Measurements from ENCODE around the gene SLC8A1.

The SLC8A1 gene

DNA sequence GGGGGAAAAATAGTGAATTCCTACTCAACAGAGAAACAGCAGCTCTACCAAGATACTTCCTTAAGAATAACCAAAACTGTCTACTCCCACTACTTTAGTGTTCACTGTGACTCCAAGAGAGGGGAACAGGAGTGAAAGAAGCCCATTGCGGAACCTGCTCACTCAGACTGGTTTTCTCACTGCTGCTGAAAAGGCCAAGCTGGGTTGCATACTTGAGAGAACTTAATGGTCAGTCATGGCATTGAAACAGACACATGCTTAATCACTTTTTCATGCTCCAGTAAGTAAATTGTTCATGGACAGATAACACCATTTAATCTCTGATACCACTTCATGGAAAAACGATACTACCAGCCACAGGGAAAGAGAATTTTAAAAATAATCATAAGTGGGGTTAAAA, 35.7 kb upstream of the SLC8A1 start:
- no peak overlapping the region for H3K27ac ChIP-seq
- TF ChIP-seq CTCF (conservative IDR thresholded peaks at IDR 0.05; ENCODE audit: low read depth): no peak
- no peak for DNase-seq (ENCODE audit: low spot score)
- POLR2A ChIA-PET (ENCODE audit: low non-redundant PET): no interaction called here
- CTCF ChIA-PET: interaction anchor here (0.5 to 0.9 kb wide), 4 partner anchors 10 to 274 kb away, joined by 3 to 4 read pairs (median 4); no protein-coding TSS in a partner anchor

- TF ChIP-seq CTCF (conservative IDR thresholded peaks at IDR 0.05; ENCODE audit: low read depth): no peak
- CTCF ChIA-PET: no interaction called here
- H3K27ac ChIP-seq: no peak overlapping the region
- POLR2A ChIA-PET (ENCODE audit: low non-redundant PET): no interaction called here
- no peak for DNase-seq (ENCODE audit: low spot score)
Measured at GRCh38 chr2:40485854-40486253, 34.0 kb upstream of the SLC8A1 start.

GRCh38 chr2:40485318-40485717, 33.4 kb upstream of the SLC8A1 start:
- POLR2A ChIA-PET (ENCODE audit: low non-redundant PET): no interaction called here
- no peak overlapping the region for H3K27ac ChIP-seq
- no peak for DNase-seq (ENCODE audit: low spot score)
- CTCF ChIA-PET: no interaction called here
- no peak for TF ChIP-seq CTCF (conservative IDR thresholded peaks at IDR 0.05; ENCODE audit: low read depth)

DNA sequence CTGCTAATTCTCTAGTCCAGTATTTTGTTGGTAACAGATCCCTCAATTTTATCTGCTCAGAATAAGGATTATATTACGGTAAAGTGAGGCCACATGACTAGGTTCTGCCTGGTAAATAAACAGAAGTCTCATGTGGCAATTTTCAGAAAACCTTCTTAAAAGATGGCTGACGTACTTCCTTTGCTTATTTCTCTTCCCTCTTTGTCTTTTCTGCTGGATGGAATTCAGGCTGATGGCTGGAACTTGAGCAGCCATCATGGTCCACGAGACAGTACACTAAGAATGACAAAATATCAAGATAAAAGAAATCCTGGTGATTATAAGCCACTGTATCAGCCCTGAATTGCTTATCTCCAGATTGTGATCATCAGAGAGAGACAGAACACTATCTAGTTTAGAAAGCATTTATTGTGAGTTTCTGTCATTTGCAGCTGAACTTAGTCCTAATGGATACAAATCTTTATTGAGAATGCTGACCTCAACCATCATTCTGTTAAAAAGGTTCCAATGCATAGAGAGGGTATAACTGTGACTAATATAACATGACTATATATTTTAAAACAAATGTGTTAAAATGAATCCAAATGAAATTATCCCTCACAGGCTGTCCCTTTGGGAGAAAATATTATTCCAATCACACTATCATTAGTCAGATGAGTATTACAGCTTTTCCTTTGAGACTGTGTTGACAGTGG, 31.8 kb upstream of the SLC8A1 start:
- no peak overlapping the region for H3K27ac ChIP-seq
- ChIA-PET CTCF (interaction anchor here (0.8 kb wide), 1 partner anchor 1872 kb away, joined by 4 read pairs; no protein-coding TSS in a partner anchor), POLR2A (ENCODE audit: low non-redundant PET) (no interaction called here)
- no peak for TF ChIP-seq CTCF (conservative IDR thresholded peaks at IDR 0.05; ENCODE audit: low read depth)
- DNase-seq (ENCODE audit: low spot score): no peak

DNA sequence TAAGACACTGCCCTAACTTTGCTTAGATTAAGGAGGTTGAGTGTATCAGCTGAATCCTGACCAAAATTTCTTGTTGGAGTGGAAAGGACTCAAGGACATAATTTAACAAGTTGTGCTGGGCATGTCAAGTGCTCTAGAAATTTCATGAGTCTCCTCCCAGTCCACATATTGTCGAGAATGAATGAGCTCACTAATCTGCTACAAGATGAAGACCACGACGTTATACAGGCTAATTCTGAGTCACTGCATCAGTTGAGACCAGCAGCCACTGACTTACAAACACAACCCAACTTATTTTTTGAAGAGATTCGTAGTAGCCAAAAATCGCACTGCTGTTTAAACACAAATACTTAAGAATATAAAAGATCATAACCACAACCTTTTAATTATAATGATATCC, 28.7 kb upstream of the SLC8A1 start:
- no peak for DNase-seq (ENCODE audit: low spot score)
- H3K27ac ChIP-seq: no peak overlapping the region
- POLR2A ChIA-PET (ENCODE audit: low non-redundant PET): no interaction called here
- CTCF ChIA-PET: no interaction called here
- TF ChIP-seq CTCF (conservative IDR thresholded peaks at IDR 0.05; ENCODE audit: low read depth): no peak

DNA sequence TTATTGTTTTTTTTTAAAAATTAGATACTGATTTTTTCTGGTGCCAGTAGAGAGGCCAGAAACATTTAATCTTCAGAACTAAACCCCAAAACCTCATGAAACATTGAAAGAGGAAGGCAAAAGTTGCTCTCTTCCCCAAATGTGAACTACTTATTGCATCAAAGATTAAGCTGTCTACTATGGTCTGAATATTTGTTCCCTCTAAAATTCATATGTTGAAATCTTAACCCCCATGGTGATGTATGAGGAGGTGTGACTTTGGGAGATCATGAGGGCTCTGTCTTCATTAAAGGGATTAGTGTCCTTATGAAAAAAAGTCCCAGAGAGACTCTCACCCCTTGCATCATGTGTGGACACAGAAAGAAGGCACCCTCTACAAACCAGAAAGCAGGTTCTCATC, 28.2 kb upstream of the SLC8A1 start:
- no peak overlapping the region for H3K27ac ChIP-seq
- TF ChIP-seq CTCF (conservative IDR thresholded peaks at IDR 0.05; ENCODE audit: low read depth): no peak
- no peak for DNase-seq (ENCODE audit: low spot score)
- CTCF ChIA-PET: interaction anchor here (0.6 kb wide), 1 partner anchor 629 kb away, joined by 4 read pairs; no protein-coding TSS in a partner anchor
- POLR2A ChIA-PET (ENCODE audit: low non-redundant PET): no interaction called here
